C4-2B (cell line): ENCODE measurements around the gene BBS5.

ENCODE experiments used
- ZFX ChIP-seq: fragments of 450-650 bp; IDR thresholded peaks from 2 replicates; pipeline ENCODE4 v1.6.1; 2017
- TF ChIP-seq, protein P1 (sequence below): fragments of 450-650 bp; conservative IDR thresholded peaks from 2 replicates; pipeline ENCODE4 v1.5.1; 2017; ENCODE audit warnings: mild to moderate bottlenecking

DNA sequence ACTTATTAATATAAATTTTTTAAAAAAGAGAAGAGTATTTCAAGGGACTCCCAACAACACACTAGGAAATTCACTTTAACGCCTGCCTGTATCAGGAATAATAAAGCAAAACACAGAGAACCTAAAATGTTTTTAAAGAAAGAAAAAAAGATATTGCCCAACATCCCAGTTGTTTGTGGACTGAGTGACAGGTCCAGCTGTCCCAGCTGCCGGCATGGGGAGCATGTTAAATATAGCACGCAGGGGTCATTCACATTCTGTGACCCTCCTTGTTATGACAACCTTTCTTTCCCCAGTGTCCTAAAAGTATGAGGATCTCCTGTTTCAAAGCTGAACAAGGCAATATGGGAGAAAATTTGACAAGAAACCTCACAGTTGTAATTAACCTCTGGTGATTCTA is 34.6 kb downstream of the BBS5 start:
- TF ChIP-seq, protein P1, sequence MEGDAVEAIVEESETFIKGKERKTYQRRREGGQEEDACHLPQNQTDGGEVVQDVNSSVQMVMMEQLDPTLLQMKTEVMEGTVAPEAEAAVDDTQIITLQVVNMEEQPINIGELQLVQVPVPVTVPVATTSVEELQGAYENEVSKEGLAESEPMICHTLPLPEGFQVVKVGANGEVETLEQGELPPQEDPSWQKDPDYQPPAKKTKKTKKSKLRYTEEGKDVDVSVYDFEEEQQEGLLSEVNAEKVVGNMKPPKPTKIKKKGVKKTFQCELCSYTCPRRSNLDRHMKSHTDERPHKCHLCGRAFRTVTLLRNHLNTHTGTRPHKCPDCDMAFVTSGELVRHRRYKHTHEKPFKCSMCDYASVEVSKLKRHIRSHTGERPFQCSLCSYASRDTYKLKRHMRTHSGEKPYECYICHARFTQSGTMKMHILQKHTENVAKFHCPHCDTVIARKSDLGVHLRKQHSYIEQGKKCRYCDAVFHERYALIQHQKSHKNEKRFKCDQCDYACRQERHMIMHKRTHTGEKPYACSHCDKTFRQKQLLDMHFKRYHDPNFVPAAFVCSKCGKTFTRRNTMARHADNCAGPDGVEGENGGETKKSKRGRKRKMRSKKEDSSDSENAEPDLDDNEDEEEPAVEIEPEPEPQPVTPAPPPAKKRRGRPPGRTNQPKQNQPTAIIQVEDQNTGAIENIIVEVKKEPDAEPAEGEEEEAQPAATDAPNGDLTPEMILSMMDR = no peak
- TF ChIP-seq ZFX = no peak
